Hematopoietic multipotent progenitor cell treated with erythropoietin and hydrocortisone succinate and interleukin-3 and kit ligand, for 17 days (in vitro differentiated cells): ENCODE results near the gene METTL2B.
"Not testable (repeated sequence)": the region's sequence is repeated elsewhere in the genome, so short reads cannot be mapped to it uniquely, and the experiment has no call there.

Source experiments
- DNase-seq: peaks from one replicate; pipeline ENCODE4 v3.0.0-alpha.2; 2015; ENCODE audit warnings: low spot score

The METTL2B gene

GRCh38 chr7:128455543-128456254 lies 20.8 kb upstream of the METTL2B start, which contains the start of gene HILPDA:
HILPDA (plus strand) TSS chr7:128455878; CDS start chr7:128457269, 1,391 bp downstream.
- DNase-seq: peak; percentile 92

- DNase-seq: no peak
These were observed 20.3 kb upstream of the METTL2B start for GRCh38 chr7:128456255-128456725.

- not testable (repeated sequence) for DNase-seq
These were observed 19.2 kb upstream of the METTL2B start for GRCh38 chr7:128457385-128457784.

GRCh38 chr7:128458956-128459355 lies 17.6 kb upstream of the METTL2B start:
- DNase-seq: no peak

- DNase-seq: peak; percentile 75
These were observed 17.1 kb upstream of the METTL2B start for GRCh38 chr7:128459394-128459878.

- no peak for DNase-seq
These were observed 14.1 kb upstream of the METTL2B start for GRCh38 chr7:128462460-128462859.

GRCh38 chr7:128463345-128463744 lies 13.2 kb upstream of the METTL2B start:
- DNase-seq: not testable (repeated sequence)

GRCh38 chr7:128463933-128464332 lies 12.6 kb upstream of the METTL2B start:
- DNase-seq: not testable (repeated sequence)

GRCh38 chr7:128466871-128467270 lies 9.7 kb upstream of the METTL2B start:
- not testable (repeated sequence) for DNase-seq

- DNase-seq: not testable (repeated sequence)
These were observed 765 bp downstream of the METTL2B start for GRCh38 chr7:128477336-128477690.

- not testable (repeated sequence) for DNase-seq
These were observed 2.5 kb downstream of the METTL2B start for GRCh38 chr7:128479082-128479481.

GRCh38 chr7:128488134-128488533 lies 11.6 kb downstream of the METTL2B start:
- DNase-seq: not testable (repeated sequence)

- DNase-seq: no peak
These were observed 20.9 kb downstream of the METTL2B start for GRCh38 chr7:128497405-128497804.

- not testable (repeated sequence) for DNase-seq
These were observed 28.9 kb downstream of the METTL2B start for GRCh38 chr7:128505416-128505815.

- not testable (repeated sequence) for DNase-seq
These were observed 30.3 kb downstream of the METTL2B start for GRCh38 chr7:128506819-128507218.

- DNase-seq: not testable (repeated sequence)
These were observed 30.9 kb downstream of the METTL2B start for GRCh38 chr7:128507321-128507993.

GRCh38 chr7:128511692-128512091 lies 35.1 kb downstream of the METTL2B start:
- not testable (repeated sequence) for DNase-seq

GRCh38 chr7:128515232-128515631 lies 38.7 kb downstream of the METTL2B start:
- not testable (repeated sequence) for DNase-seq

- DNase-seq: not testable (repeated sequence)
These were observed 40.5 kb downstream of the METTL2B start for GRCh38 chr7:128517023-128517422.

GRCh38 chr7:128523226-128523931 lies 46.8 kb downstream of the METTL2B start:
- peak; percentile 41 for DNase-seq

GRCh38 chr7:128523932-128524524 lies 47.5 kb downstream of the METTL2B start:
- DNase-seq: not testable (repeated sequence)

- DNase-seq: not testable (repeated sequence)
These were observed 49.0 kb downstream of the METTL2B start for GRCh38 chr7:128525584-128525983.
